GM21447 (cell line): ENCODE measurements around the gene MEPCE.
"Not testable (repeated sequence)": the region's sequence is repeated elsewhere in the genome, so short reads cannot be mapped to it uniquely, and the experiment has no call there.

Experiments used
- ATAC-seq: cut with Tn5 transposase; IDR thresholded peaks from one replicate; pipeline ENCODE4 v1.9.1; 2021; ENCODE audit not compliant: unreplicated experiment

MEPCE gene

DNA sequence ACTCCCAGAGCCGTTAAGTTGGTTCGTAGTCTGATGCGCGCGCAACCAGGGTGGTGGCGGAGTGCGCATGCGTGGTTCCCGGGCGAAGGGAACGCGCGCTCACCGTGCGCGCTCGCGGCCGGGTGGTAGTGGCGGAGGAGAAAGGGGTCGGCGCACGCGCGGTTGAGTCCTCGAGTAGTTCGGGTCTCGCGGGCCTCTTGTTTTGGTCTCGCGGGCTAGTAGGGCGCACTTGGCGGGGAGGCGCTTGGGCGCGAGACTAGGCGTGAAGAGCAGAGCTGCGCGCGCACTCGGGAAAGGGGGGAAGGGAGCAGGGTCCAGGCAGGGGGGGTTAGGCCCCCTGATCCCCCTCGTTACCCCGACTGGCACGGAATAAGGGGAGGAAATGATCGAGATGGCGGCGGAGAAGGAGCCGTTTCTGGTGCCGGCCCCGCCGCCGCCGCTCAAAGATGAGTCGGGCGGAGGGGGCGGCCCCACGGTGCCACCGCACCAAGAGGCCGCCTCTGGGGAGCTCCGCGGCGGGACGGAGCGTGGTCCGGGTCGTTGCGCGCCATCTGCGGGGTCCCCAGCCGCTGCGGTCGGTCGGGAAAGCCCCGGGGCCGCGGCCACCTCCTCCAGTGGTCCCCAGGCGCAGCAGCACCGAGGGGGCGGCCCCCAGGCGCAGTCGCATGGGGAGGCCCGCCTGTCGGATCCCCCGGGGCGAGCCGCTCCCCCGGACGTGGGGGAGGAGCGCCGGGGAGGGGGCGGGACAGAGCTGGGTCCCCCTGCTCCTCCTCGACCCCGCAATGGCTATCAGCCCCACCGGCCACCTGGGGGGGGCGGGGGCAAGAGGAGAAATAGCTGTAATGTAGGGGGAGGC is at the start of gene MEPCE:
MEPCE (plus strand) TSS at position 195 of the 856 bp plus-strand sequence; CDS start at position 383, 188 bp downstream.
- peak; percentile 33 for ATAC-seq

GRCh38 chr7:100380196-100380595 is 49.4 kb upstream of the MEPCE start:
- ATAC-seq = no peak

GRCh38 chr7:100381531-100382233 is 47.9 kb upstream of the MEPCE start:
- not testable (repeated sequence) for ATAC-seq

DNA sequence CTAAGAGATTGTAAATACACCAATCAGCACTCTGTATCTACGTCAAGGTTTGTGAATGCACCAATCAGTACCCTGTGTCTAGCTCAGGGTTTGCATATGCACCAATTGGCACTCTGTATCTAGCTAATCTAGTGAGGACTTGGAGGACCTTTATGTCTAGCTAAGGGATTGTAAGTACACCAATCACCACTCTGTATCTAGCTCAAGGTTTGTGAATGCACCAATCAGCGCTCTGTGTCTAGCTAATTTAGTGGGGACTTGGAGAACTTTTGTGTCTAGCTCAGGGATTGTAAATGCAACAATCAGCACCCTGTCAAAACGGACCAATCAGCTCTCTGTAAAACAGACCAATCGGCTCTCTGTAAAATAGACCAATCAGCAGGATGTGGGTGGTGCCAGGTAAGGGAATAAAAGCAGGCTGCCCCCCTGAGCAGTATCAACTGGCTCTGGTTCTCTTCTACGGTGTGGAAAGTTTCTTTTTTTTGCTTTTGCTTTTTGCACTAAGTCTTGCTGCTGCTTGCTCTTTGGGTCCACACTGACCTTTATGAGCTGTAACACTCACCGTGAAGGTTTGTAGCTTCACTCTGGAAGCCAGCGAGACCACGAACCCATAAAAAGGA is 47.3 kb upstream of the MEPCE start:
- not testable (repeated sequence) for ATAC-seq

GRCh38 chr7:100384628-100385294 is 44.9 kb upstream of the MEPCE start:
- no peak for ATAC-seq

DNA sequence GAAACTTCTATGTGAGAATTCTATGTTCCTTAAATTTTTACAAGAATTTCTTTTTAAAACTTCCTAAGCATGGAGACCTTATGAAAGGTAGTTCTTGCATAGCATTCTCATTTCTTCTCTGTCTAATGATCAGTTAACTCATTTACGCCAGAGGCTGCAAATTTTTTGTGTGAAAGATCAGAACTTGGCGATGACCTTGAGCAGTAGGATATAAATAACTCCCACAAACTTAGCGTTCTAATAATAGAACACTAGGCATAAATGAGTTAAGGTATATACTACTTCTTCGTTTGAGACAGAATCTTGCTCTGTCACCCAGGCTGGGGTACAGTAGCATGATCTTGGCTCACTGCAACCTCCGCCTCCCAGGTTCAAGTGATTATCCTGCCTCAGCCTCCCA is 42.7 kb upstream of the MEPCE start:
- ATAC-seq = no peak

DNA sequence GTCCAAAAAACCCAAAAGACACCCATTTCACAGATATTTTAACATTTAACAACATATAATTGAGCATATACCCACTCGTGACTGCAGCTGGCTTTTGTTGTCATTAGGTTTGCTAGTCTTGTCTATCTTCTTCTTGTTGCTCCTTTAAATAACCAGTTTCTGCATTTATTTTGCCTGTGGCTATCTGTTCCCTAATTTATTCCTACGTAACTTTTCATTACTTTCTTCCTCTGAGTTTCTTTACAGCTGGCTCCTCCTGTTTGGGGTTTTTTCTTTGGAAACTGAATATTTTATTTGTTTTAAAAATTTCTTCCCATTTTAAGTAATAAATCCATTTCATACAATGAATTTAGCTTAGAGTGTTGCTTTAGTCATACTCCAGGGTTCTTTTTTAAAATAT is 41.9 kb upstream of the MEPCE start:
- no peak for ATAC-seq

- no peak for ATAC-seq
Observed at GRCh38 chr7:100389437-100390088, 40.1 kb upstream of the MEPCE start.

GRCh38 chr7:100390286-100391009 is 39.2 kb upstream of the MEPCE start:
- ATAC-seq = no peak

- ATAC-seq = no peak
Observed at GRCh38 chr7:100393233-100393905, 36.3 kb upstream of the MEPCE start.

- no peak for ATAC-seq
Observed at GRCh38 chr7:100394077-100394476, 35.6 kb upstream of the MEPCE start.

GRCh38 chr7:100396421-100396982 is 33.1 kb upstream of the MEPCE start:
- peak; percentile 92 for ATAC-seq

- ATAC-seq = no peak
Observed at GRCh38 chr7:100397315-100398081, 32.1 kb upstream of the MEPCE start.

- ATAC-seq = no peak
Observed at GRCh38 chr7:100398239-100398638, 31.4 kb upstream of the MEPCE start.

GRCh38 chr7:100400041-100400440 is 29.6 kb upstream of the MEPCE start:
- ATAC-seq = no peak

GRCh38 chr7:100400656-100401055 is 29.0 kb upstream of the MEPCE start:
- no peak for ATAC-seq

- ATAC-seq = no peak
Observed at GRCh38 chr7:100401811-100402210, 27.8 kb upstream of the MEPCE start.

DNA sequence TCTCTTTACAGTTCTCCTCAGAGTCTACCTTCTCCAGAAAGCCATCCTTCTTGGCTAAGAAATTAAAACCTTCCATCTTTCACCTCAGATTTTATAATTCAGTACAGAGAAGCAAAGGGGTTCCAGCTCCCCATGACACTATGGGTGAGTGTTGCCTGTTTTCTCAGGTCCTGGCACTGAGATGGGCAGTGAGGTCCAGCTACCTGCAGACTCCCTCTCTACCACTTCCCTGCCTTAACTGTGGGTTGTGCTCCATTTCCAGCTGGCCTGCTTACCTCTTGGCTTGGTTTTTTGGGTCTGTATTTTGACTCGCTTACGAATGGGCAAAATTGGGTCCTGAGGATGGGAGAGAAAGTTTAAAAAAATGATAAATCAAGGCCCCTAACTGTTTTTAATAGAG is 27.4 kb upstream of the MEPCE start:
- ATAC-seq = no peak
